H1 (cell line): ENCODE measurements around the gene ADGRA3. TPM values are rescaled to one million over a fixed set of nuclear protein-coding genes. Genes with fewer than 3 reads are reported as not detected.

Experiments used
- CTCF ChIA-PET: fragments of 300-600 bp; sonication (Branson Sonifier 250); formaldehyde crosslinking; loops from one replicate; lab custom pipeline; 2021; ENCODE audit not compliant: partially characterized antibody; lab: Charles Lee
- POLR2A ChIA-PET: fragments of 300-600 bp; sonication (Branson Sonifier 250); formaldehyde crosslinking; loops from one replicate; lab custom pipeline; 2021; ENCODE audit warnings: inconsistent platforms; ENCODE audit not compliant: partially characterized antibody; lab: Charles Lee
- DNase-seq, 2 experiments: peaks; one replicate each; pipeline versions ENCODE4 v3.0.0 to v3.0.0-alpha.2; 2010 to 2022; ENCODE audit warnings: low spot score in 2 of 2, low read depth in 1 of 2, mixed read lengths in 1 of 2
- FAIRE-seq: peaks from 2 replicates; lab custom pipeline; 2011; peaks lifted over from hg19 to GRCh38; lab: Jason Lieb, UNC
- H2AFZ ChIP-seq: 2 replicates; pipeline ENCODE4 v1.8.1; 2012; ENCODE audit warnings: low read length, inconsistent platforms
- H2AK5ac ChIP-seq: 2 replicates; pipeline ENCODE4 v1.6.1; 2013; ENCODE audit warnings: low read depth, low read length
- H2BK120ac ChIP-seq: replicated peaks from 2 replicates; pipeline ENCODE3; 2013; ENCODE audit warnings: low read depth, low read length, inconsistent platforms
- H2BK12ac ChIP-seq: 2 replicates; pipeline ENCODE4 v1.6.1; 2013; ENCODE audit warnings: low read depth, low read length
- H2BK15ac ChIP-seq: 2 replicates; pipeline ENCODE4 v1.6.1; 2013; ENCODE audit warnings: low read length
- H2BK20ac ChIP-seq: 2 replicates; pipeline ENCODE4 v1.6.1; 2013; ENCODE audit warnings: low read length
- H2BK5ac ChIP-seq: 2 replicates; pipeline ENCODE4 v1.6.1; 2013; ENCODE audit warnings: low read depth, low read length
- H3K14ac ChIP-seq: 2 replicates; pipeline ENCODE4 v1.6.1; 2013; ENCODE audit warnings: inconsistent platforms; ENCODE audit not compliant: insufficient read length
- H3K18ac ChIP-seq: 2 replicates; pipeline ENCODE4 v1.6.1; 2013; ENCODE audit warnings: low read length; ENCODE audit errors: extremely low read depth
- H3K23ac ChIP-seq: 2 replicates; pipeline ENCODE4 v1.6.1; 2013; ENCODE audit warnings: inconsistent platforms; ENCODE audit not compliant: insufficient read length
- H3K23me2 ChIP-seq: 2 replicates; pipeline ENCODE4 v1.6.1; 2013; ENCODE audit warnings: low read depth, low read length
- H3K27ac ChIP-seq: 2 replicates; pipeline ENCODE4 v1.6.1; 2011; ENCODE audit warnings: low read depth, low read length, inconsistent platforms
- H3K27me3 ChIP-seq, 4 experiments: replicated peaks in 1 of 4; 1 replicate in 1 of 4; 2 replicates in 3 of 4; pipeline versions ENCODE4 v1.6.1 to v1.8.1; 2011 to 2013; ENCODE audit warnings: low read length in 3 of 4, mild to moderate bottlenecking in 3 of 4, inconsistent platforms in 2 of 4, mixed read lengths in 2 of 4, moderate library complexity in 1 of 4; ENCODE audit not compliant: control insufficient read depth in 3 of 4, insufficient read depth in 3 of 4; ENCODE audit errors: extremely low read depth in 1 of 4
- H3K36me3 ChIP-seq, 4 experiments: 2 replicates each; pipeline versions ENCODE4 v1.6.1 to v1.8.1; 2011 to 2013; ENCODE audit warnings: mild to moderate bottlenecking in 4 of 4, low read length in 3 of 4, moderate library complexity in 2 of 4, control low read depth in 1 of 4, inconsistent platforms in 1 of 4; ENCODE audit not compliant: insufficient read depth in 4 of 4, control insufficient read depth in 2 of 4
- H3K4ac ChIP-seq: replicated peaks from 2 replicates; pipeline ENCODE3; 2013; ENCODE audit warnings: low read length, low read depth, mixed read lengths, inconsistent platforms; ENCODE audit not compliant: insufficient read length
- H3K4me1 ChIP-seq, 4 experiments: replicated peaks in 1 of 4; 1 replicate in 1 of 4; 2 replicates in 3 of 4; pipeline versions ENCODE4 v1.6.1 to v1.8.1; 2011 to 2013; ENCODE audit warnings: low read length in 3 of 4, inconsistent platforms in 2 of 4, mixed read lengths in 1 of 4; ENCODE audit not compliant: insufficient read depth in 4 of 4, control insufficient read depth in 3 of 4
- H3K4me2 ChIP-seq, 2 experiments: 2 replicates each; pipeline versions ENCODE4 v1.6.1 to v1.8.1; 2011 to 2013; ENCODE audit warnings: low read depth in 2 of 2, low read length in 2 of 2, control low read depth in 1 of 2, inconsistent platforms in 1 of 2, mild to moderate bottlenecking in 1 of 2; ENCODE audit not compliant: insufficient read depth in 1 of 2
- H3K4me3 ChIP-seq, 4 experiments: fragments of 200-600, 300-600 bp in 1 of 4; sonication (generic), shearing (Covaris generic), sonication (Bioruptor Twin) in 1 of 4; 2 replicates each; pipeline versions ENCODE4 v1.5.1 to v1.8.1; 2011 to 2016; ENCODE audit warnings: low read length in 4 of 4, low read depth in 3 of 4, control low read depth in 2 of 4, inconsistent platforms in 2 of 4, mild to moderate bottlenecking in 2 of 4, mixed read lengths in 1 of 4, moderate library complexity in 1 of 4; ENCODE audit not compliant: insufficient read depth in 2 of 4; ENCODE audit errors: extremely low read depth in 1 of 4
- H3K56ac ChIP-seq: replicated peaks from 2 replicates; pipeline ENCODE3; 2013; ENCODE audit warnings: low read depth, mild to moderate bottlenecking, mixed read lengths, low read length, inconsistent platforms; ENCODE audit not compliant: insufficient read length
- H3K79me1 ChIP-seq: 2 replicates; pipeline ENCODE4 v1.6.1; 2013; ENCODE audit warnings: low read depth, low read length, control low read depth
- H3K79me2 ChIP-seq, 2 experiments: 2 replicates each; pipeline versions ENCODE4 v1.6.1 to v1.8.1; 2012 to 2013; ENCODE audit warnings: low read length in 2 of 2, mild to moderate bottlenecking in 2 of 2, inconsistent platforms in 1 of 2; ENCODE audit not compliant: insufficient read depth in 2 of 2, control insufficient read depth in 1 of 2
- H3K9ac ChIP-seq, 4 experiments: replicated peaks in 1 of 4; 1 replicate in 1 of 4; 2 replicates in 3 of 4; pipeline versions ENCODE4 v1.6.1 to v1.8.1; 2011 to 2013; ENCODE audit warnings: low read depth in 3 of 4, low read length in 3 of 4, control low read depth in 2 of 4, mild to moderate bottlenecking in 2 of 4, moderate library complexity in 2 of 4, inconsistent platforms in 1 of 4; ENCODE audit errors: extremely low read depth in 1 of 4
- H3K9me3 ChIP-seq, 2 experiments: 2 replicates each; pipeline versions ENCODE4 v1.6.1 to v1.8.1; 2012 to 2013; ENCODE audit warnings: mild to moderate bottlenecking in 2 of 2, moderate library complexity in 2 of 2, control low read depth in 1 of 2, inconsistent platforms in 1 of 2, low read depth in 1 of 2, low read length in 1 of 2, mixed read lengths in 1 of 2; ENCODE audit not compliant: insufficient read depth in 2 of 2
- H4K20me1 ChIP-seq, 2 experiments: replicated peaks in 1 of 2; 2 replicates each; pipeline versions ENCODE3 to v1.8.1; 2011 to 2013; ENCODE audit warnings: inconsistent platforms in 2 of 2, low read length in 2 of 2, mild to moderate bottlenecking in 1 of 2; ENCODE audit not compliant: insufficient read depth in 2 of 2, control insufficient read depth in 1 of 2
- H4K5ac ChIP-seq: 2 replicates; pipeline ENCODE4 v1.6.1; 2013; ENCODE audit warnings: low read length, low read depth, mixed read lengths, inconsistent platforms; ENCODE audit not compliant: insufficient read length
- H4K8ac ChIP-seq: 2 replicates; pipeline ENCODE4 v1.8.0; 2013; ENCODE audit warnings: mild to moderate bottlenecking, moderate library complexity, low read length, inconsistent platforms; ENCODE audit not compliant: insufficient read depth; ENCODE audit errors: extremely low read depth
- H4K91ac ChIP-seq: replicated peaks from 2 replicates; pipeline ENCODE3; 2013; ENCODE audit warnings: low read length, mixed read lengths, inconsistent platforms; ENCODE audit not compliant: insufficient read length
- BRCA1 ChIP-seq: IDR thresholded peaks from 2 replicates; pipeline ENCODE4 v1.6.1; 2012; ENCODE audit warnings: low read depth, low read length, improper control_type of control experiment
- CBX5 ChIP-seq: fragments of 300-800, 300-1000 bp; sonication (generic); IDR thresholded peaks from 2 replicates; pipeline ENCODE4 v1.7.1; 2016; ENCODE audit warnings: antibody characterized with exemption, low read length, low read depth
- CHD2 ChIP-seq: IDR thresholded peaks from 2 replicates; pipeline ENCODE4 v1.6.1; 2012; ENCODE audit warnings: low read length, improper control_type of control experiment
- EGR1 ChIP-seq: IDR thresholded peaks from 2 replicates; pipeline ENCODE4 v1.6.1; 2011; ENCODE audit warnings: low read depth, low read length, borderline replicate concordance
- EP300 ChIP-seq, 2 experiments: IDR thresholded peaks; 1 replicate in 1 of 2; 2 replicates in 1 of 2; pipeline ENCODE4 v1.6.1; 2011 to 2012; ENCODE audit warnings: low read depth in 2 of 2, low read length in 2 of 2, mild to moderate bottlenecking in 2 of 2, borderline replicate concordance in 1 of 2, inconsistent platforms in 1 of 2, moderate library complexity in 1 of 2
- GABPA ChIP-seq: IDR thresholded peaks from 2 replicates; pipeline ENCODE4 v1.6.1; 2011; ENCODE audit warnings: mild to moderate bottlenecking, low read length, moderate library complexity, borderline replicate concordance; ENCODE audit not compliant: insufficient read depth
- HDAC2 ChIP-seq, 2 experiments: fragments of 300-600 bp in 1 of 2; sonication (generic) in 1 of 2; IDR thresholded peaks; 2 replicates each; pipeline ENCODE4 v1.6.1; 2011 to 2012; ENCODE audit warnings: low read depth in 2 of 2, low read length in 2 of 2, mild to moderate bottlenecking in 2 of 2, moderate library complexity in 2 of 2, borderline replicate concordance in 1 of 2, inconsistent platforms in 1 of 2
- KDM1A ChIP-seq: fragments of 200-600, 300-600 bp; sonication (generic); IDR thresholded peaks from 2 replicates; pipeline ENCODE4 v1.7.1; 2016; ENCODE audit warnings: mild to moderate bottlenecking, low read length, borderline replicate concordance
- MAFK ChIP-seq: IDR thresholded peaks from 2 replicates; pipeline ENCODE4 v1.6.1; 2012; ENCODE audit warnings: low read depth, mild to moderate bottlenecking, improper control_type of control experiment, low read length
- POU5F1 ChIP-seq: IDR thresholded peaks from 2 replicates; pipeline ENCODE4 v1.6.1; 2011; ENCODE audit warnings: low read depth, mild to moderate bottlenecking, low read length, moderate library complexity
- RAD21 ChIP-seq, 2 experiments: IDR thresholded peaks in 1 of 2; conservative IDR thresholded peaks in 1 of 2; 2 replicates each; pipeline ENCODE4 v1.6.1; 2011; ENCODE audit warnings: low read depth in 2 of 2, low read length in 2 of 2, improper control_type of control experiment in 1 of 2, inconsistent platforms in 1 of 2, mild to moderate bottlenecking in 1 of 2, moderate library complexity in 1 of 2
- SIX5 ChIP-seq: IDR thresholded peaks from 2 replicates; pipeline ENCODE4 v1.6.1; 2011; ENCODE audit warnings: mild to moderate bottlenecking, low read depth, low read length
- TAF7 ChIP-seq: optimal IDR thresholded peaks from 2 replicates; pipeline ENCODE3; 2011; ENCODE audit warnings: low read depth, mild to moderate bottlenecking, inconsistent platforms, low read length, moderate library complexity, borderline replicate concordance
- YY1 ChIP-seq: IDR thresholded peaks from 2 replicates; pipeline ENCODE4 v1.6.1; 2011; ENCODE audit warnings: low read depth, mild to moderate bottlenecking, low read length
- WGBS, 2 experiments: shearing (Covaris generic) in 1 of 2; methylation state at CpG; one replicate each; pipeline versions ENCODE4 v1.1.6 to v1.1.7; 2013 to 2015; ENCODE audit warnings: low lambda C conversion rate in 2 of 2, mixed read lengths in 2 of 2, inconsistent platforms in 1 of 2, low coverage in 1 of 2, missing lambda C conversion rate in 1 of 2; ENCODE audit not compliant: insufficient replicate concordance in 2 of 2, insufficient coverage in 1 of 2, insufficient read length in 1 of 2; ENCODE audit errors: extremely low coverage in 1 of 2, missing lambda C conversion rate in 1 of 2; 5-methylcytosine and 5-hydroxymethylcytosine counted together
- polyA plus RNA-seq, 7 experiments: library from polyadenylated mRNA; depleted of rRNA in 3 of 7; stranded (reverse) in 5 of 7; unstranded in 2 of 7; fragments of >200 nt in 5 of 7; fragments of 200-250 nt in 2 of 7; gene quantifications; 1 replicate in 5 of 7; 2 replicates in 1 of 7; 4 replicates in 1 of 7; pipeline versions ENCODE4 v1.2.1 to v1.2.3, GENCODE V29; 2011 to 2013; ENCODE audit warnings: missing spikeins in 2 of 7, mixed read lengths in 2 of 7
- total RNA-seq: library from RNA; stranded (reverse); fragmentation: NEBNext Ultra II Directional; extraction: Animal tissue kit (Norgen Biotek cat#: 25700); gene quantifications from 2 replicates; pipeline ENCODE4 v1.2.1, GENCODE V29; 2021

ADGRA3 gene
- total and polyA plus RNA-seq, 2 of the 8 experiments (the other 6 are each of a cell fraction or from before 2014, with no cell fraction given): 31.5 to 63.0 TPM

GRCh38 chr4:22408474-22408873 lies 107.4 kb downstream of the ADGRA3 start:
- no peaks in the 10 kb centered on the region for H4K20me1 ChIP-seq
- no peak overlapping the region for H2BK15ac ChIP-seq
- no peak overlapping the region for H2BK120ac ChIP-seq
- H3K56ac ChIP-seq: no peak overlapping the region
- H3K23ac ChIP-seq: no peak overlapping the region
- 93% methylated on average over 1 of the region's 1 CpG; no CpG with 5 or more reads in 1 of the 2 experiments for WGBS, 2 experiments
- H3K4me2 ChIP-seq: no peak overlapping the region
- CTCF ChIA-PET: interaction anchor here (0.6 to 5.3 kb wide), 3 partner anchors 18 to 867 kb away, joined by 3 to 20 read pairs (median 3); no protein-coding TSS in a partner anchor
- no peak overlapping the region for H3K14ac ChIP-seq
- no peaks in the 10 kb centered on the region; a peak in 1 of 4 replicates for H3K79me2 ChIP-seq
- H3K4me3 ChIP-seq: no peak overlapping the region
- no peak overlapping the region for H3K9ac ChIP-seq
- H2BK12ac ChIP-seq: no peak overlapping the region
- POLR2A ChIA-PET: no interaction called here
- H3K36me3 ChIP-seq: peaks cover 0 to 30% (median 9%) of the 10 kb centered on the region in 4 experiments; a peak in 5 of 8 replicates
- no peak overlapping the region for H2BK20ac ChIP-seq
- no peak overlapping the region for H4K5ac ChIP-seq
- H3K4ac ChIP-seq: no peak overlapping the region
- no peaks in the 10 kb centered on the region for H3K23me2 ChIP-seq
- H2AFZ ChIP-seq: no peak overlapping the region
- H2AK5ac ChIP-seq: no peak overlapping the region
- no peaks in the 10 kb centered on the region for H3K27me3 ChIP-seq
- no peaks in the 10 kb centered on the region; the same call in 1 of the 2 replicates for H3K79me1 ChIP-seq
- no peak overlapping the region for H3K18ac ChIP-seq
- FAIRE-seq (no peak), DNase-seq (no peak)
- H3K27ac ChIP-seq: no peak overlapping the region
- no peak overlapping the region for H4K8ac ChIP-seq
- no peaks in the 10 kb centered on the region for H3K9me3 ChIP-seq
- no peak overlapping the region for H2BK5ac ChIP-seq
- no peaks in the 10 kb centered on the region for H3K4me1 ChIP-seq
- no peak overlapping the region for H4K91ac ChIP-seq
- no peak for TF ChIP-seq EGR1
- no peak for TF ChIP-seq BRCA1
- no peak for TF ChIP-seq TAF7
- no peak for TF ChIP-seq KDM1A
- TF ChIP-seq CHD2: no peak
- TF ChIP-seq GABPA: no peak
- TF ChIP-seq YY1: no peak
- TF ChIP-seq SIX5: no peak
- no peak for TF ChIP-seq POU5F1
- no peak for TF ChIP-seq CBX5
- no peak for TF ChIP-seq MAFK
- no peak for TF ChIP-seq EP300 (IDR thresholded peaks at IDR 0.05; ENCODE audit: borderline replicate concordance in 1 of 2, low read depth in 2 of 2, low read length in 2 of 2)
- TF ChIP-seq HDAC2 (IDR thresholded peaks at IDR 0.05; ENCODE audit: borderline replicate concordance in 1 of 2, low read depth in 2 of 2, low read length in 2 of 2): no peak
- no peak for TF ChIP-seq RAD21 (IDR thresholded peaks at IDR 0.05 in 1 of 2, conservative IDR thresholded peaks at IDR 0.05 in 1 of 2; ENCODE audit: low read depth in 2 of 2, low read length in 2 of 2)
